Measurements from ENCODE around the gene STOM.

The STOM gene

DNA sequence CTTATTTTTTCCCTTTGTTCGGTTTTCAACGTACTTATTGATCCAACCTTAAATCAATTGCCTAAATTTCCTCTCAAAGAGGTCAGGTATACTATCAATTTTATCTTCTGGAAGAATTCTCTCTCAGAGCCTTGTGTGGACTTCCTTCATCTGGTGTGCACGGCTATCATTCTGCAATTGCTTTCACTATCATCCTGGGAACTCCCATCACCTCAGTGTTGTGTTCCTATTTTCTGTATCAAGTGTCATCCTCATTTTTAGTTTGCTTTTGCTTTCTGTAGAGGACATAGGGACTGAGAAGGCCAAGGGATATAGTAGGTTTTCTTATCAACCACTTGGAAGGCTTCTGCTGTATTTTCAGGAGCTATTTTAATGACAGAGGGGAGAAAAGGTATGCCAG lies 11.3 kb downstream of the STOM start:
- TF ChIP-seq, protein P1, sequence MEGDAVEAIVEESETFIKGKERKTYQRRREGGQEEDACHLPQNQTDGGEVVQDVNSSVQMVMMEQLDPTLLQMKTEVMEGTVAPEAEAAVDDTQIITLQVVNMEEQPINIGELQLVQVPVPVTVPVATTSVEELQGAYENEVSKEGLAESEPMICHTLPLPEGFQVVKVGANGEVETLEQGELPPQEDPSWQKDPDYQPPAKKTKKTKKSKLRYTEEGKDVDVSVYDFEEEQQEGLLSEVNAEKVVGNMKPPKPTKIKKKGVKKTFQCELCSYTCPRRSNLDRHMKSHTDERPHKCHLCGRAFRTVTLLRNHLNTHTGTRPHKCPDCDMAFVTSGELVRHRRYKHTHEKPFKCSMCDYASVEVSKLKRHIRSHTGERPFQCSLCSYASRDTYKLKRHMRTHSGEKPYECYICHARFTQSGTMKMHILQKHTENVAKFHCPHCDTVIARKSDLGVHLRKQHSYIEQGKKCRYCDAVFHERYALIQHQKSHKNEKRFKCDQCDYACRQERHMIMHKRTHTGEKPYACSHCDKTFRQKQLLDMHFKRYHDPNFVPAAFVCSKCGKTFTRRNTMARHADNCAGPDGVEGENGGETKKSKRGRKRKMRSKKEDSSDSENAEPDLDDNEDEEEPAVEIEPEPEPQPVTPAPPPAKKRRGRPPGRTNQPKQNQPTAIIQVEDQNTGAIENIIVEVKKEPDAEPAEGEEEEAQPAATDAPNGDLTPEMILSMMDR (IDR thresholded peaks at IDR 0.05; ENCODE audit: extremely low read depth, insufficient read depth, missing control alignments) = no peak
- DNase-seq (ENCODE audit: low spot score) = no peak
- in situ Hi-C loops (cut with MboI; ENCODE audit: low pct_unique_long_range_greater_than_20kb, low sequenced_read_pairs, unreplicated experiment) = no loop called here

DNA sequence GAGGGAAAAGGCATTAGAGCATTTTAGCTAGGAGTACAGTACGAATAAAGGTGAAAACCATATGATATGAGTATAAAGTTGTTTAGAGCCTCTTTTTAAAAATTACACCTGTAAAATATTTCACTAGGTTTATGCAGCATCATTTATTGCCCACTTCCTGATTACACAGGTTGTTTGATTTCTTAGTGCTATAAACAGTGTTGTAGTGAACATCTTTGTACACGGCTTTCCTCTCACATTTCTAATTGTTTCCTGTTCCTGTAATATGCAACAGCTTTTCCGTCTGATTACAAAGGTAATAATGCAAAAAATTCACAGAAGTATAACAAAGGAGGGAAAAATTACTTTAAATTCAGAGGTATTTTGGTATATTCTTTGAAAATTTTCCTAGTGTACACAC lies 13.0 kb downstream of the STOM start:
- DNase-seq (ENCODE audit: low spot score) = no peak
- in situ Hi-C loops (cut with MboI; ENCODE audit: low pct_unique_long_range_greater_than_20kb, low sequenced_read_pairs, unreplicated experiment) = no loop called here
- TF ChIP-seq, protein P1 (IDR thresholded peaks at IDR 0.05; ENCODE audit: extremely low read depth, insufficient read depth, missing control alignments) = no peak

DNA sequence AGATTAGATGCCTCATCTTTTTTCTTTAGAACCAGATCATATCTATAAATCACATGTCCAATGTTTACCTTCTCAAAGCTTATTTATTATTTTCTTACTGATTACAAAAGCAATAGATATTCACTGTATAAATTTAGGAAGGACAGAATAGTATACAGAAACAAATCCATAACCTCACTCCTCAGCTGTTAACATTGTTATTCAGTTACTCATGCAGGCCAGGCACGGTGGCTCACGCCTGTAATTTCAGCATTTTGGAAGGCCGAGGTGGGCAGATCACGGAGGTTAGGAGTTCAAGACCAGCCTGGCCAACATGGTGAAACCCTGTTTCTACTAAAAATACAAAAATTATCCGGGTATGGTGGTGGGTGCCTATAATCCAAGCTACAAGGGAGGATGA lies 15.3 kb downstream of the STOM start:
- in situ Hi-C loops (cut with MboI; ENCODE audit: low pct_unique_long_range_greater_than_20kb, low sequenced_read_pairs, unreplicated experiment) = no loop called here
- no peak for DNase-seq (ENCODE audit: low spot score)
- TF ChIP-seq, protein P1 (IDR thresholded peaks at IDR 0.05; ENCODE audit: extremely low read depth, insufficient read depth, missing control alignments) = no peak

DNA sequence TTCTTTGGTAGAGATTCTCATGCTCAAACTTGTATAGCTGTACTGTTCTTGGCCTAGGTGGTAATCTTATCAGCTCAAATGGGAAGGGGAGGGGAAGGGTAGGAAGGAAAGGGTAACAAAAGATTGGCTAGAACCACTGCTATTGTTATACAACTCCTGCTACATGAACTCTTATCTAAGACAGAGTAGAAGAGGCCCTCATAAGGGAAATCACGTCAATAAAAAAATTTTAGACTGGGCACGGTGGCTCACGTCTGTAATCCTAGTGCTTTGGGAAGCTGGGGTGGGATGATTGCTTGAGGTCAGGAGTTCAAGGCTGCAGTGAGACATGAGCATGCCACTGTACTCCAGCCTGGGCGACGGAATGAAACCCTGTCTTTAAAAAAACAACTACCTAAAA lies 15.9 kb downstream of the STOM start:
- in situ Hi-C loops (cut with MboI; ENCODE audit: low pct_unique_long_range_greater_than_20kb, low sequenced_read_pairs, unreplicated experiment) = no loop called here
- TF ChIP-seq, protein P1 (IDR thresholded peaks at IDR 0.05; ENCODE audit: extremely low read depth, insufficient read depth, missing control alignments) = no peak
- no peak for DNase-seq (ENCODE audit: low spot score)

DNA sequence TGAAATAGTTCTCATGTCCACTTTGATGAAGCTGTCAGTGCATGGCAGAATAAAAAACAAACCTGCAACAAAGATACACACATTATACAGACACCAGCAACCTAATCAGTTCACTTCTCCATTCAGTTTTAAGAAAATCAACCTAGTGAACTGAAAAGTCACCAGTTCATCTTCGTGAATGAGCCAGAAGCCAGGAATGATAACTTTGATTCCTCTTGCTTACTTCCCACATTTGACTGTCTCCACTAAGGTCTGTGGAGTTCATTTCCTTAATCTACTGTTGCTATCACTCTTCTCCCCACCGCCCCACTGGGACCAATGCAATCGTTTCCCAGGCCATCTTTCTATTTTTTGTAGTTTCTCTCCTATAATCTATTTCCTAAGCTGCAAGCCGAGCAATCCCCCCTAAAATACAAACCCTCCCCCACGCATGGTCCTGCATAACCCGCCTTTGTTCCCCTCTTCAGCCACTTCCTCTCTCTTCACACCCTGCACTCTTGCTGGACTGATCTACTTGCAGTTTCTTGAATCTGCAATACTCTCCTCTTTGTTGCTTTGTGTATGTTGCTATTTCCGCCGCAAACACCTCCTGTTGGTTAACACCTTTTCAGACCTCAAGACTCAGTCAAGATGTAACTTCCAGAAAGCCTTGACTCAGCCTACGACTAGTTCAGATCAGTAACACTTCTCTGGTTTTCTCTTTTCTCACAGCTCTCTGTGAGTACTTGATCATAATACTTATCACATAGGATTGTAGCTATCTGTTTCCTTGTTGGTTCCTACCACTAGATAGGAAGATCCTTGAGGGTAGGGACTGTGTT lies 16.6 kb downstream of the STOM start:
- DNase-seq (ENCODE audit: low spot score) = peak; percentile 60
- TF ChIP-seq, protein P1 (IDR thresholded peaks at IDR 0.05; ENCODE audit: extremely low read depth, insufficient read depth, missing control alignments) = no peak
- in situ Hi-C loops (cut with MboI; ENCODE audit: low pct_unique_long_range_greater_than_20kb, low sequenced_read_pairs, unreplicated experiment) = no loop called here

DNA sequence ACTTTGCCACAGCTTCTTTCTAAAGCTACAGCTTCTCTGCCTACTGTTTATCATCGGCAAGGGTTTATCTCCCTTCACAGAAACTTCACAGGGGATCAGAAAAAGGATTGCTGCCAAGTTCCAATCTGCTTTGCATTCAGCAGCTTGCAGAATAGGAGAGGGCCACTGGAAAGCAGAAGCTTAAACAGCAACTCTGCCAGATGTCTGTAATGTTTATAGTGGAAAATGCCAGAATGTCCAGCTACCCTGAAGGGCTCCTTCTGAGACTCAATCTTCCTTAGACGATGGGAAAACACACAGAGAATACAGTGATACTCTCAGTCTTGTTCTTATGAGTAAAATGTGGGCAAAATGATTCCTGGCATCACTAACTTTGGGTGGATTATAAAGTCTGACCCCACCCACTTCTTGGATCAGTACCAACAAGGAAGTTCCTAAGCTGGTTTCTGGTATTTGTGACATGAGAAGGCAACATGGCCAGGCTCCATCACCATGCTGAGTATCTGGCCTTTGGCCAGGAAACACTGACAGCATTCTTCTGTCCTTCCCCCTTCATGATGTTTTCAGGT lies 19.0 kb downstream of the STOM start:
- TF ChIP-seq, protein P1 (IDR thresholded peaks at IDR 0.05; ENCODE audit: extremely low read depth, insufficient read depth, missing control alignments) = no peak
- in situ Hi-C loops (cut with MboI; ENCODE audit: low pct_unique_long_range_greater_than_20kb, low sequenced_read_pairs, unreplicated experiment) = no loop called here
- DNase-seq (ENCODE audit: low spot score) = no peak
